GM10847 (cell line): ENCODE measurements around the gene HSDL2.

Source experiments
- POLR2A ChIP-seq: IDR thresholded peaks from 2 replicates; pipeline ENCODE4 v1.6.1; 2011; ENCODE audit not compliant: insufficient read length; ENCODE audit errors: extremely low read depth

The HSDL2 gene

DNA sequence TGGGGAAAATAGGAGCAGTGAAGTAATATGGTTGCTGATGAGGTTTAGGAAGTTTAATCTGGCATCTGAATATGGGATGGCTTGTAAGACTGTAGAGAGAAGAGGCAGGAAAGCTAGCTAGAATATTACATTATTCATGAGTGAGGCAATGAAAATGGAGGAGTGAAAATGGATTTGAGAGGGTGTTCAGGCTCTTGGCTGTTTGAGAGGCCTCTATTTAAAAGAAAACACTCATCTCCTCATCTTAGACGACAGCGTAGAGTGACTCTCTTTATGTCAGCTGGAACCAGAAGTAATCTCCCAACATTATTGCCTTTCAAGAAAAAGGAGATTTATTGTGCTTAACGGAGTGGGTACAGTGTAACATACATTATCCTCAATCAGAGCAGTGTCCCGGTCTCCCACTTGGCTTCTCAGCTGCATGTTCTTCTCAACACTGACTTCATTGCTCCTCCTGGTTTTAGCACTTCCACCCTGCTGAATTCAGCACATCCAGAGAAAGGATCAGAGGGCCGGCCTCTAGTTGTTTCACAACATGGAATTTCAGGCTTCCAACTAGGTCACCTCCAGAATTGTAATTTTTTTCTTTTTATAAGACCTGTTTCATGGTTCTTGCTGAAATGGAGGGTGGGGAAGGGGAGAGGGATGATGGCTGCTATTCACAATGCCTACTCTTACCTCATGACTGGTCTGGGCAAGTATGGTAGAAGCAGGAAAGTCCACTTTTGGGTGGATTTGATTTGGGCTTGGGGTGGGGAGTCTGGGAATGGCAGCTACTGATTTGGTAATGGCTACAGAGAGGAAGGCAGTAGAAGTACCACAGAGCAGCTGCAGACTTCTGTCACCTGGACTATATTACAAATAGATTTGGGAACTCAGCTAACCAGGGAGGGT, 53.8 kb downstream of the HSDL2 start:
- no peak for TF ChIP-seq POLR2A

- TF ChIP-seq POLR2A = no peak
Measured at GRCh38 chr9:112434487-112434886, 54.6 kb downstream of the HSDL2 start.

GRCh38 chr9:112437406-112437805, 57.5 kb downstream of the HSDL2 start:
- TF ChIP-seq POLR2A = no peak

DNA sequence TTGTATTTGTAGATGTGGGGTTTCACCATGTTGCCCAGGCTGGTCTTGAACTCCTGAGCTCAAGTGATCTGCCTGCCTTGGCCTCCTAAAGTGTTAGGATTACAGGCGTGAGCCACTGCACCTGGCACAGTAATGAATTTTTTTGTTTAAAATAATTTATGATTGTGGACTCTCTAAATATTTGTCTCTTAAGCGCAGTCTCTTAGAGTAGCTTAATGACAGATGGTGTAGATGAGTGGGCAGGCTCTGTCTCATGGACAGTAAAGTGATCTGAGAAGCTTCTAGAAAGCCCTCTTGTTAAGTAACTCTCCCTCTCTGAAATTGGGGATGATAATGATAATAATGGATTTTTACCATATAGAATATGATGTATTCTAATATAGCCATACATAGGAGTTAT, 59.3 kb downstream of the HSDL2 start:
- TF ChIP-seq POLR2A = no peak

GRCh38 chr9:112439825-112440224, 59.9 kb downstream of the HSDL2 start:
- no peak for TF ChIP-seq POLR2A

DNA sequence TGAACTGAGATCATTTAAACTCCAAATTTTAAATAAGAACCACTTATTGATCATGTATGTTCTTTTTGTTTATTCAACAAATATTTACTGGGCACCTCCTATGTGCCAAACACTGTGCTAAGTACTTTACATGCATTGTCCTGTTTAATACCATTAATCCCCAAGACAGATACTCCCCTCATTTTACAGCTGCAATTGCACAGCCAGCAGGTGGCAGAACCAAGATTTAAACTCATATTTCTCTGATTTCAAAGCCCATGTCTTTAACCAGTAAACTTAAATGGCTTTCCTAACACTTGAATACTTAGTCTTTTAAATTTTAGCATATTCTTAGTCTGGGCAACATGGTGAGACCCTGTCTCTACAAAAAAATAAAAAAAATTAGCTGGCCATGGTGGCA, 63.3 kb downstream of the HSDL2 start:
- no peak for TF ChIP-seq POLR2A

- TF ChIP-seq POLR2A = no peak
Measured at GRCh38 chr9:112443636-112444035, 63.7 kb downstream of the HSDL2 start.

- TF ChIP-seq POLR2A = no peak
Measured at GRCh38 chr9:112445196-112445595, 65.3 kb downstream of the HSDL2 start.

DNA sequence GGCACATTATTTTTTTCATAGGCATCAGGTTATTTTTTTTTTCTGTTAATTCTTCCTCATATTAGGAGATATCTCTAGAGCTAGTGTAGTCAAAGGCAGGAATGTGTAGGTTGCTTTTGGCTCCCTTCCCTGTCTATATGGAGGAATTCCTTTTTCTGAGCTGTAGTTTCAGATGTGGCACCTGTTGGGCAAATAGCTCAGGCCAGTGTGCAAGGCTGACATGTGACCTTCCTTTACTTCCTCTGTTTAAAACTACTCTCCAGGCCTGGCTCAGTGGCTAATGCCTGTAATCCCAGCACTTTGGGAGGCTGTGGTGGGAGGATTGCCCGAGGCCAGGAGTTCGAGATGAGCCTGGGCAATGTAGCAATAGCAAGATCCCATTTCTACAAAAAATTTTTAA, 66.2 kb downstream of the HSDL2 start:
- TF ChIP-seq POLR2A = no peak

- no peak for TF ChIP-seq POLR2A
Measured at GRCh38 chr9:112446526-112446925, 66.6 kb downstream of the HSDL2 start.

- TF ChIP-seq POLR2A = no peak
Measured at GRCh38 chr9:112447283-112447761, 67.4 kb downstream of the HSDL2 start.

DNA sequence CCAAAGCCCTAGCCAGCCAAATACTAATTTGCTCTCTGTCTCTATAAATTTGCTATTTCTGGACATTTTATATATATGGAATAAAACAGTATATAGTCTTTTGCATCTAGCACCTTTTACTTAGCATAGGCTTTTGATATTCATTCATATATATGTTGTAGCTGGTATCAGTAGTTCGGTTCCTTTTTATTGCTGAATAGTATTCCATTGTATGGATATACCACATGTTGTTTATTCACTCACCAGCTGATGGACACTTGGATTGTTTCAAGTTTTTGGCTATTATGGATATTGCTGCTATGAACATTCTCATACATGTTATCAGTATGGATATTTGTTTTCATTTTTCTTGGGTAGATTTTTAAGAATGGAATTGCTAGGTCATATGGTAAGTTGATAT, 82.9 kb downstream of the HSDL2 start:
- no peak for TF ChIP-seq POLR2A

DNA sequence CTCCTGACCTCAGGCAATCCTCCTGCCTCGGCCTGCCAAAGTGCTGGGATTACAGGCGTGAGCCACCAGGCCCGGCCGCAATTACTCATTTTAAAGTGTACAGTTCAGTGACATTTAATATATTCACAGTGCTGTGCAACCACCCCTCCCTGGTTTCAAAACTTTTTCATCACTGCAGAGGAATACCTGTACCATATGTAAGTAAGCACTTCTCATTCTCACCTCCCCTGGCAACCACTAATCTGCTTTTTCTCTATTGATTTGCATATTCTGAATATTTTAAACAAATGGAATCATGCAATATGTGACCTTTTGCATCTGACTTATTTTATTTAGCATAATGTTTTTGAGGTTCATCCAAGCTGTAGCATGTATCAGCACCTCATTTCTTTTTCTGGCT, 85.4 kb downstream of the HSDL2 start:
- TF ChIP-seq POLR2A = no peak

GRCh38 chr9:112472996-112473395, 93.1 kb downstream of the HSDL2 start:
- no peak for TF ChIP-seq POLR2A

- TF ChIP-seq POLR2A = no peak
Measured at GRCh38 chr9:112473986-112474385, 94.1 kb downstream of the HSDL2 start.

DNA sequence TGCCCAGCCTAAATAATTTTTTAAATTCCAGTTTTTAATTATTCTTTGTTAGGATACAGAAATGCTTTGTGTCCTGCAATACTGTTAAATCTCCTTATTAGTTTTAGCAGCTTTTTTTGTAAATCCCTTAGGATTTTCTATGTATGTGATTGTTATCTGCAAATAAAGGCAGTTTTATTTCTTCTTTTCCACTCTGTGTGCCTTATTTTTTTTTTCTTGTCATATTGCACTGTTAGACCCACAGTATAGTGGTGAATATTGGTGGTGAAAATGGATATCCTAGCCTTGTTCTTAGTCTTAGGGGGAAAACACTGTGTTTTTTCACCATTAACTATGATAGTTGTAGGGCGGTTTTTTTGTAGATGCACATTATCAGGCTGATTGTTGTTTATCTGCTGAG, 95.4 kb downstream of the HSDL2 start:
- TF ChIP-seq POLR2A = no peak

DNA sequence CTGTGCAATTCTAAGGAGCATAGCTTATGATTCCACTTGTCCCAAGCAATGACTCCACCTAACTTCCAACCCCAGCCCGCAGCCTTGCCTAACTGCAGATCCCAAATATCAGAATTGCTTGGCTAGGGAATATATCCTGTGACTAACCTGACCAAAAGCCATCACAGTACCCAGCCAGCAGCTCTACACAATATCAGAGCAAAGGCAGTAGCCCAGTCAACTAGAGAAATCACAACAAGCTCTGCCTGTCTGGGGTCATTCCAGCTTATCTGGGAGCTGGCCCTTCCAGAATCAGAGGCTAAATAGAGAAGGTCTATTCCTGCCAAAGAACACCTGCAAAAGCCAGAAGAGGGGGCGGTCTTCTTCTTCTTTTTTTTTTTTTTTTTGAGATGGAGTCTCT, 97.4 kb downstream of the HSDL2 start:
- TF ChIP-seq POLR2A = no peak
